Spleen (tissue), 7 donors: Measurements from ENCODE around the gene SMAD3.

Experiments used
- CTCF ChIP-seq, 11 experiments: fragments of 200-600 bp in 7 of 11; fragments of 450-650 bp in 4 of 11; sonication (generic) in 4 of 11; IDR thresholded peaks in 8 of 11; conservative IDR thresholded peaks in 3 of 11; 1 replicate in 7 of 11; 2 replicates in 4 of 11; pipeline versions ENCODE4 v1.4.0 to v1.8.0; 2016 to 2021; ENCODE audit warnings: antibody characterized with exemption in 11 of 11, inconsistent platforms in 4 of 11, mild to moderate bottlenecking in 1 of 11
- POLR2A ChIP-seq, 3 donors: fragments of 450-650 bp; IDR thresholded peaks; one replicate each; pipeline ENCODE4 v1.5.1; 2017; ENCODE audit warnings: antibody characterized with exemption in 3 of 3, mild to moderate bottlenecking in 1 of 3
- donor health status: DM: no; HTN: no; CAD: no; lungs with moderate emphysema.
- donor health status: DM: no; HTN: no; CAD: no.
- donor health status: DM: no; HTN: no; CAD: no.

DNA sequence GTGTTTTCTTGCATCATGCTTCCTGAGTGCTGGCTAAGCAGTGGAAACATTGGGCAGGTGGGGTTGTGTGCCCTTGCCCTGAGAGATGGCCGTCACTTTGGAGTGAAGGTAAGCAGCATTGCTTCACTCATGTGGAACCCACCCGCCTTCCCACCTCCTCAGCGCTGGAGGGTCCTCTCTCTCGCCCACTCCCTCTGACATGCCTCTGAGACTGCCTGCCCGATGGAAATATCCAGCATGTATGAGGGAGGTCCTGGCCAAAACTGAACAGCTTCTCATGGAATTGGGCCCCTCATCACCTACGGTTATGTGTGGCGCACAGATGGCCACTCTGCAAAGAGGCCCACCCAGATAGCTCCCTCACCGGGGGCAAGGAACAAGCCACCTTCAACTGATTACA is 48.6 kb downstream of the SMAD3 start:
- TF ChIP-seq CTCF (IDR thresholded peaks at IDR 0.05 in 8 of 11, conservative IDR thresholded peaks at IDR 0.05 in 3 of 11) (no peak), POLR2A (IDR thresholded peaks at IDR 0.05) (no peak)
